GM12864 (cell line): ENCODE data around the gene SLC1A2.

Source experiments
- DNase-seq: peaks from one replicate; pipeline ENCODE4 v3.0.0-alpha.2; 2011; ENCODE audit warnings: low read depth
- H3K4me3 ChIP-seq: 2 replicates; pipeline ENCODE4 v1.5.1; 2011; ENCODE audit warnings: mild to moderate bottlenecking, low read depth, low read length, control low read depth
- CTCF ChIP-seq: IDR thresholded peaks from 2 replicates; pipeline ENCODE4 v1.5.1; 2011; ENCODE audit warnings: low read depth, mild to moderate bottlenecking, moderate library complexity, low read length, control low read depth, inconsistent platforms; ENCODE audit errors: missing control alignments

Gene SLC1A2

DNA sequence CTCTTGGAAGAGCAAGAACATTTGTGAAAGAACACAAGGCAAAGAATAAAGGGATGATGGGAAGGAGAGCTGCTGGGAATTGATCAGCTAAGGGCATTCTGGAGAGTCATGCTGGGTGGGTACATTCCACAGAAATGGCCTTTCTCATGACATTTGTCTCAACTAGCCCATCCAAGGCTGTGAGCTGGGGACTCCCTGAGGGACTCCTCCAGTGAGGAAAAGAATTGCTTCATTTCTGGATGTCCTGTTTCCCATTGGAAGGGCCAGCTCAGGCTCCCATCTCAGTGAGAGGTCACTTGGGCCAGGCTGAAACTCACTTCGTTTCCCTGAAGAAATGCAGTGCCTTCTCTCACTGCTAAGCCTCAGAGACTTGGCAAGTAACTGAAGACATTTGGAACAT lies 173.6 kb downstream of the SLC1A2 start:
- TF ChIP-seq CTCF, result no peak
- H3K4me3 ChIP-seq, result no peak overlapping the region
- DNase-seq, result no peak

- no peak for DNase-seq
- H3K4me3 ChIP-seq, result no peak overlapping the region
- no peak for TF ChIP-seq CTCF
Measured at GRCh38 chr11:35245056-35245455, 174.3 kb downstream of the SLC1A2 start.

- TF ChIP-seq CTCF, result no peak
- DNase-seq, result no peak
- H3K4me3 ChIP-seq, result no peak overlapping the region
Measured at GRCh38 chr11:35243774-35244173, 175.6 kb downstream of the SLC1A2 start.

DNA sequence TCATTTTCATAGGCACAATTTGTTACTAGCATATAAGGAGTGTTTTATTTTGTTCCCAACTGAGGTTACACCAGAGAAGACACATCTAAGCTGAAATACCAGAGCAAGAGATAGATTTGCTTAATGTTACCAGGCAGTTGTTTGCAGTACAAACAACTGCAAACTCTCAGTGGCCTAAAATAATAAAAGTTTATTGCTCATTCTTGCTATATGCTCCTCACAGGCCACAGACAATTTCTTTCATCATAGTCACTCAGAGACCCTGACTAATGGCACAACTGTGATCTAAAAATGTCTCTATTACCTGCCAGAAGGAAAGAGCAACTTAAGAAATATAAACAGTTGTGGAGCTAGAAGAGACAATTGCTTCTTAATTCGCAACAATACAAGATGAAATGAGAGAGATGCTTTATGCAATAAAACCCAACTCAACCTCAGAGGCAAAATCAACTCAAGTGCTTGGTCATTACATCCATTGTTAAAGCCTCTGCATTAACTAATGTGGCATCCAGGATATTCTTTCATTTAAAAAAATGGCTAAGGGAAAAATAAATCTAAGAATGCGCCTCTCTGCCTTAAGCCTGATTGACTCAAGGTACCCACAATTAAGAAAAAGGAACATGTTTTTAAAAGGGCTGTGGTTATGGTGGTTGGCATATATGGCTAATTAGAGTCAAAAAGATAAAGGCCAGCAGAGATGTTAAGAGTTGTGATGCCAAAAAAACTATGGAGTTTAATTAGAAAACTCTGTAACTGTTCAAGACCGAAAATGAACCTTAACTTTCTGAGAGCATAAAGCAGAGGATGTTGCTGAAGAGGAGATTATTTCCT lies 176.7 kb downstream of the SLC1A2 start:
- DNase-seq, result no peak
- no peak overlapping the region for H3K4me3 ChIP-seq
- TF ChIP-seq CTCF, result no peak

DNA sequence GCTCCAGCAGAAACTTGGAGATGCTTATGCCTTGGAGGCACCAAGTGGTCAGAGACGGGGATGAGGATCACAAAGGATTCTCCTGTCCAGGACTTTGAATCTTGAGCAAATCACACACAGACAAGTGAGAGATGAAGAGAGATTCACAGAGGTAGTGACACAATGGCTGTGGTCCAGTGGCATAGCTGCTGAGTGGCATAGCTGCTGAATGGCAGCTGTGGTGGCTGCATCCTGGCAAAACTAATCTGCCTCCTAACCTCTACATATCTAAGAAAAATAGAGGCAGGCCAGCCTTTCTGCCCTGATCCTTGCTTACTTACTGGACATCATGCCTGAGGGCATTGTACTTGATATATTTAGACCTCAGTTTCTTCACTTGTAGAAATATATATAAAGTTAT lies 177.8 kb downstream of the SLC1A2 start:
- H3K4me3 ChIP-seq, result no peak overlapping the region
- TF ChIP-seq CTCF, result no peak
- DNase-seq, result no peak

GRCh38 chr11:35241083-35241482 lies 178.3 kb downstream of the SLC1A2 start:
- H3K4me3 ChIP-seq, result no peak overlapping the region
- no peak for DNase-seq
- no peak for TF ChIP-seq CTCF

GRCh38 chr11:35239471-35240075 lies 179.8 kb downstream of the SLC1A2 start:
- no peak for DNase-seq
- TF ChIP-seq CTCF, result no peak
- H3K4me3 ChIP-seq, result no peak overlapping the region
